Fibroblast of lung (primary cell): ENCODE data around the gene AZIN2.

Source experiments
- EZH2 ChIP-seq: IDR thresholded peaks from 2 replicates; pipeline ENCODE4 v1.5.1; 2012; ENCODE audit warnings: low read length, control low read depth, mild to moderate bottlenecking; ENCODE audit errors: missing control alignments
- TF ChIP-seq, protein P1 (sequence below), 2 donors: IDR thresholded peaks in 1 of 2; conservative IDR thresholded peaks in 1 of 2; 1 replicate in 1 of 2; 2 replicates in 1 of 2; pipeline ENCODE4 v1.5.1; 2011 to 2012; ENCODE audit warnings: low read length in 2 of 2, control low read depth in 1 of 2, inconsistent platforms in 1 of 2, low read depth in 1 of 2, mild to moderate bottlenecking in 1 of 2

GRCh38 chr1:33121728-33122127 is 40.8 kb downstream of the AZIN2 start:
- TF ChIP-seq, protein P1, sequence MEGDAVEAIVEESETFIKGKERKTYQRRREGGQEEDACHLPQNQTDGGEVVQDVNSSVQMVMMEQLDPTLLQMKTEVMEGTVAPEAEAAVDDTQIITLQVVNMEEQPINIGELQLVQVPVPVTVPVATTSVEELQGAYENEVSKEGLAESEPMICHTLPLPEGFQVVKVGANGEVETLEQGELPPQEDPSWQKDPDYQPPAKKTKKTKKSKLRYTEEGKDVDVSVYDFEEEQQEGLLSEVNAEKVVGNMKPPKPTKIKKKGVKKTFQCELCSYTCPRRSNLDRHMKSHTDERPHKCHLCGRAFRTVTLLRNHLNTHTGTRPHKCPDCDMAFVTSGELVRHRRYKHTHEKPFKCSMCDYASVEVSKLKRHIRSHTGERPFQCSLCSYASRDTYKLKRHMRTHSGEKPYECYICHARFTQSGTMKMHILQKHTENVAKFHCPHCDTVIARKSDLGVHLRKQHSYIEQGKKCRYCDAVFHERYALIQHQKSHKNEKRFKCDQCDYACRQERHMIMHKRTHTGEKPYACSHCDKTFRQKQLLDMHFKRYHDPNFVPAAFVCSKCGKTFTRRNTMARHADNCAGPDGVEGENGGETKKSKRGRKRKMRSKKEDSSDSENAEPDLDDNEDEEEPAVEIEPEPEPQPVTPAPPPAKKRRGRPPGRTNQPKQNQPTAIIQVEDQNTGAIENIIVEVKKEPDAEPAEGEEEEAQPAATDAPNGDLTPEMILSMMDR (conservative IDR thresholded peaks at IDR 0.05 in 1 of 2, IDR thresholded peaks at IDR 0.05 in 1 of 2; ENCODE audit: low read depth in 1 of 2, low read length in 2 of 2) = no peak
- TF ChIP-seq EZH2 = no peak
